HepG2 (cell line): ENCODE data around the gene GTF2H4. TPM values are rescaled to one million over a fixed set of nuclear protein-coding genes. Genes with fewer than 3 reads are reported as not detected.

ENCODE experiments used
- ATAC-seq: fragments of 200-7000 bp; cut with Tn5 transposase; 3 replicates; pipeline ENCODE4 v1.9.1; 2020; ENCODE audit warnings: mild to moderate bottlenecking, moderate library complexity
- BruUV-seq: library from RNA; stranded (reverse); fragments of 400-500 nt; replicated peaks from 2 replicates; lab custom pipeline; 2021; lab: Mats Ljungman, UMichigan
- CTCF ChIA-PET: fragments of 300-600 bp; formaldehyde crosslinking; extraction: SDS; loops from one replicate; lab custom pipeline; 2021; ENCODE audit warnings: low total read pairs, inconsistent platforms, low intra/inter-chr PET ratio; lab: Yijun Ruan, JAX
- POLR2A ChIA-PET: fragments of 350-600 bp; sonication (Branson Sonifier 250); formaldehyde crosslinking; loops from one replicate; lab custom pipeline; 2020; ENCODE audit warnings: antibody characterized with exemption, inconsistent platforms; lab: Yijun Ruan, JAX
- DNase-seq: peaks from one replicate; pipeline ENCODE4 v3.0.0-alpha.2; 2015; ENCODE audit warnings: low spot score
- FAIRE-seq: peaks from 3 replicates; lab custom pipeline; 2011; peaks lifted over from hg19 to GRCh38; lab: Jason Lieb, UNC
- H2AFZ ChIP-seq: one replicate; pipeline ENCODE4 v1.6.1; 2011; ENCODE audit warnings: low read length, inconsistent platforms
- H3K27ac ChIP-seq: fragments of 300-600 bp; 3 replicates; pipeline ENCODE4 v1.8.0; 2011; ENCODE audit warnings: mixed run types, mild to moderate bottlenecking, mixed read lengths, low read length, inconsistent platforms; ENCODE audit not compliant: insufficient read depth; ENCODE audit errors: extremely low read length
- H3K27me3 ChIP-seq, 2 experiments: fragments of 200-600 bp in 1 of 2; 2 replicates in 1 of 2; 3 replicates in 1 of 2; pipeline versions ENCODE4 v1.6.0 to v1.8.0; 2011; ENCODE audit warnings: low read length in 2 of 2, mild to moderate bottlenecking in 2 of 2, moderate library complexity in 2 of 2, inconsistent platforms in 1 of 2; ENCODE audit not compliant: insufficient read depth in 2 of 2, control insufficient read depth in 1 of 2
- H3K36me3 ChIP-seq, 2 experiments: fragments of 200-600 bp in 1 of 2; replicated peaks in 1 of 2; 2 replicates in 1 of 2; 3 replicates in 1 of 2; pipeline versions ENCODE4 v1.5.1 to v1.8.0; 2011; ENCODE audit warnings: low read length in 2 of 2, inconsistent platforms in 1 of 2; ENCODE audit not compliant: insufficient read depth in 2 of 2, control insufficient read depth in 1 of 2
- H3K4me1 ChIP-seq: 2 replicates; pipeline ENCODE4 v1.5.1; 2012; ENCODE audit warnings: low read length, inconsistent platforms; ENCODE audit not compliant: insufficient read depth
- H3K4me2 ChIP-seq: 2 replicates; pipeline ENCODE4 v1.6.0; 2011; ENCODE audit warnings: low read depth, low read length, inconsistent platforms
- H3K4me3 ChIP-seq, 3 experiments: fragments of 200-600 bp in 1 of 3; sonication (generic), shearing (Covaris generic) in 1 of 3; replicated peaks in 1 of 3; 2 replicates each; pipeline ENCODE4 v1.5.1; 2011 to 2016; ENCODE audit warnings: low read length in 3 of 3, inconsistent platforms in 2 of 3, low read depth in 2 of 3, mild to moderate bottlenecking in 2 of 3, control low read depth in 1 of 3, mixed read lengths in 1 of 3; ENCODE audit not compliant: insufficient read depth in 1 of 3
- H3K79me2 ChIP-seq: one replicate; pipeline ENCODE4 v1.6.1; 2011; ENCODE audit warnings: low read length, inconsistent platforms; ENCODE audit not compliant: insufficient read depth
- H3K9ac ChIP-seq: 2 replicates; pipeline ENCODE4 v1.6.0; 2011; ENCODE audit warnings: mild to moderate bottlenecking, low read depth, low read length, inconsistent platforms; ENCODE audit not compliant: insufficient read depth
- H3K9me3 ChIP-seq: 2 replicates; pipeline ENCODE4 v1.5.1; 2012; ENCODE audit warnings: mild to moderate bottlenecking, low read length
- H4K20me1 ChIP-seq: 2 replicates; pipeline ENCODE4 v1.6.0; 2011; ENCODE audit warnings: inconsistent platforms, mild to moderate bottlenecking, low read length, moderate library complexity; ENCODE audit not compliant: insufficient read depth
- ARID4A ChIP-seq: sonication (generic); formaldehyde crosslinking; IDR thresholded peaks from 2 replicates; pipeline ENCODE4 v1.5.0; 2020; ENCODE audit warnings: mild to moderate bottlenecking, missing genetic modification reagents, borderline replicate concordance
- MTA3 ChIP-seq: sonication (generic); formaldehyde crosslinking; IDR thresholded peaks from 2 replicates; pipeline ENCODE4 v1.4.0; 2020; ENCODE audit warnings: missing genetic modification reagents
- NCOA5 ChIP-seq: sonication (generic); formaldehyde crosslinking; IDR thresholded peaks from 2 replicates; pipeline ENCODE4 v1.4.0; 2020; ENCODE audit warnings: missing genetic modification reagents
- PHF8 ChIP-seq: sonication (generic); formaldehyde crosslinking; IDR thresholded peaks from 2 replicates; pipeline ENCODE4 v1.5.0; 2020; ENCODE audit warnings: missing genetic modification reagents
- RARG ChIP-seq: sonication (generic); formaldehyde crosslinking; IDR thresholded peaks from 2 replicates; pipeline ENCODE4 v1.4.0; 2020; ENCODE audit warnings: low read depth, mild to moderate bottlenecking, missing genetic modification reagents
- RFXAP ChIP-seq: sonication (generic); formaldehyde crosslinking; IDR thresholded peaks from 2 replicates; pipeline ENCODE4 v1.4.0; 2020; ENCODE audit warnings: missing genetic modification reagents, borderline replicate concordance
- SMAD3 ChIP-seq: sonication (generic); formaldehyde crosslinking; IDR thresholded peaks from 2 replicates; pipeline ENCODE4 v1.4.0; 2020; ENCODE audit warnings: missing genetic modification reagents
- SNAPC4 ChIP-seq: sonication (generic); formaldehyde crosslinking; IDR thresholded peaks from 2 replicates; pipeline ENCODE4 v1.4.0; 2020; ENCODE audit warnings: mild to moderate bottlenecking, missing genetic modification reagents
- TBX2 ChIP-seq: sonication (generic); formaldehyde crosslinking; IDR thresholded peaks from 2 replicates; pipeline ENCODE4 v1.5.0; 2020; ENCODE audit warnings: missing genetic modification reagents, mild to moderate bottlenecking, borderline replicate concordance
- TCF7 ChIP-seq: sonication (generic); IDR thresholded peaks from 2 replicates; pipeline ENCODE4 v1.6.1; 2016; ENCODE audit warnings: antibody characterized with exemption, low read depth
- TEF ChIP-seq: sonication (generic); formaldehyde crosslinking; IDR thresholded peaks from 2 replicates; pipeline ENCODE4 v1.5.0; 2020; ENCODE audit warnings: missing genetic modification reagents
- ZNF138 ChIP-seq: sonication (generic); formaldehyde crosslinking; IDR thresholded peaks from 2 replicates; pipeline ENCODE4 v1.5.0; 2020; ENCODE audit warnings: mild to moderate bottlenecking, low read depth, missing genetic modification reagents
- ZNF224 ChIP-seq: sonication (generic); formaldehyde crosslinking; IDR thresholded peaks from 2 replicates; pipeline ENCODE4 v1.5.0; 2020; ENCODE audit warnings: mild to moderate bottlenecking, missing genetic modification reagents
- ZNF225 ChIP-seq: sonication (generic); formaldehyde crosslinking; IDR thresholded peaks from 2 replicates; pipeline ENCODE4 v1.4.0; 2020; ENCODE audit warnings: mild to moderate bottlenecking, missing genetic modification reagents
- ZNF296 ChIP-seq: sonication (generic); formaldehyde crosslinking; conservative IDR thresholded peaks from 2 replicates; pipeline ENCODE4 v1.5.0; 2020; ENCODE audit warnings: mild to moderate bottlenecking, missing genetic modification reagents
- WGBS: methylation state at CpG from one replicate; pipeline ENCODE4 v1.1.6; 2017; ENCODE audit warnings: low lambda C conversion rate; 5-methylcytosine and 5-hydroxymethylcytosine counted together
- in situ Hi-C: cut with HindIII; loops from 2 replicates; pipeline ENCODE4 v1.10.0; 2017; ENCODE audit warnings: low pct_unique_long_range_greater_than_20kb; ENCODE audit not compliant: extremely low pct_ligation_motif_present
- intact Hi-C: fragments of 100-400 bp; cut with micrococcal nuclease; formaldehyde crosslinking; loops from one replicate; pipeline ENCODE4 v1.10.0; 2022; ENCODE audit not compliant: unreplicated experiment
- polyA plus RNA-seq, 8 experiments: library from polyadenylated mRNA; depleted of rRNA in 3 of 8; stranded (reverse) in 7 of 8; unstranded in 1 of 8; fragments of >200 nt; fragmentation: Illumina TruSeq in 4 of 8; extraction: Trizol in 4 of 8; gene quantifications; 2 replicates each; pipeline versions ENCODE4 v1.2.1 to v1.2.3, GENCODE V29; 2011 to 2016; ENCODE audit warnings: low read depth in 4 of 8, missing spikeins in 1 of 8, mixed read lengths in 1 of 8; ENCODE audit not compliant: insufficient read depth in 1 of 8
- total RNA-seq, 5 experiments: library from RNA; depleted of rRNA; stranded (reverse); fragments of >200 nt; fragmentation: Illumina TruSeq; extraction: Trizol; gene quantifications; 2 replicates each; pipeline ENCODE4 v1.2.3, GENCODE V29; 2016; ENCODE audit warnings: low read depth in 1 of 5

GTF2H4 gene
- total and polyA plus RNA-seq, 2 of the 13 experiments (the other 11 are each of a cell fraction or from before 2014, with no cell fraction given): 15.9 to 49.3 TPM

GRCh38 chr6:30885481-30885998 lies 22.5 kb upstream of the GTF2H4 start:
- FAIRE-seq: no peak
- in situ Hi-C loops (no loop called here), intact Hi-C loops (loop anchor here (1.0 kb wide), 1 partner anchor 22 kb away; no protein-coding TSS in a partner anchor)
- H3K9me3 ChIP-seq: no peaks in the 10 kb centered on the region
- peak overlapping the region; percentile 80 to 91 (median 82) for H3K4me3 ChIP-seq
- H3K36me3 ChIP-seq: peaks cover 10 to 21% of the 10 kb centered on the region in 2 experiments
- peak overlapping the region; percentile 50 for H3K27ac ChIP-seq
- H4K20me1 ChIP-seq: peaks cover 4% of the 10 kb centered on the region; the same call in 1 of the 2 replicates
- H3K4me1 ChIP-seq: peaks cover 56% of the 10 kb centered on the region
- H3K4me2 ChIP-seq: peak overlapping the region; percentile 90
- CTCF ChIA-PET: no interaction called here
- peaks cover 6 to 21% of the 10 kb centered on the region in 2 experiments for H3K27me3 ChIP-seq
- peaks cover 19% of the 10 kb centered on the region for H3K79me2 ChIP-seq
- peak; percentile 70 for DNase-seq
- POLR2A ChIA-PET: interaction anchor here (1.1 to 5.9 kb wide), 7 partner anchors 21 to 206 kb away, joined by 3 to 45 read pairs (median 10); partner anchors contain the start of genes GTF2H4 and VARS2
- WGBS: 2% methylated on average over 6 of the region's 7 CpGs
- H2AFZ ChIP-seq: no peak overlapping the region
- H3K9ac ChIP-seq: peak overlapping the region; percentile 65
- no TSS peak for BruUV-seq
- peak; percentile 40 for ATAC-seq
- TF ChIP-seq TCF7: 0 out of 2 replicates have a peak, but pooled peaks have one; percentile 3
- TF ChIP-seq SMAD3 (CRISPR knock-in tag): peak; percentile 13; the same call in 1 of the 2 replicates
- no peak for TF ChIP-seq TEF (CRISPR knock-in tag)
- no peak for TF ChIP-seq MTA3 (CRISPR knock-in tag)
- TF ChIP-seq SNAPC4 (CRISPR knock-in tag): no peak
- no peak for TF ChIP-seq ZNF296 (CRISPR knock-in tag)
- no peak for TF ChIP-seq RFXAP (CRISPR knock-in tag)
- peak; percentile 76 for TF ChIP-seq TBX2
- TF ChIP-seq NCOA5 (CRISPR knock-in tag): no peak
- TF ChIP-seq ZNF225: no peak
- TF ChIP-seq PHF8 (CRISPR knock-in tag): no peak; the same call in 1 of the 2 replicates
- no peak for TF ChIP-seq ZNF224
- TF ChIP-seq ZNF138: peak; percentile 28; the same call in 1 of the 2 replicates
- TF ChIP-seq ARID4A: peak; percentile 47; the same call in 1 of the 2 replicates
- no peak for TF ChIP-seq RARG
